GM10248 (cell line): ENCODE data around the gene DNLZ.

Source experiments
- CTCF ChIA-PET: fragments of 300-600 bp; sonication (Branson Sonifier 250); formaldehyde crosslinking; extraction: SDS; loops from one replicate; lab custom pipeline; 2021; ENCODE audit warnings: antibody characterized with exemption; lab: Yijun Ruan, JAX
- POLR2A ChIA-PET: fragments of 350-650 bp; sonication (Branson Sonifier 250); formaldehyde crosslinking; extraction: SDS; loops from one replicate; lab custom pipeline; 2020; ENCODE audit warnings: antibody characterized with exemption; lab: Yijun Ruan, JAX
- DNase-seq: peaks from one replicate; pipeline ENCODE4 v3.0.0; 2012; ENCODE audit errors: extremely low spot score
- CTCF ChIP-seq: IDR thresholded peaks from 2 replicates; pipeline ENCODE4 v1.5.1; 2012; ENCODE audit warnings: mild to moderate bottlenecking, low read depth; ENCODE audit errors: extremely low read depth, missing control alignments, control extremely low read depth

The DNLZ gene

GRCh38 chr9:136383436-136383835 lies 19.9 kb upstream of the DNLZ start:
- DNase-seq, result no peak
- CTCF ChIA-PET, result interaction anchor here (3.0 to 3.2 kb wide), 2 partner anchors 20 to 21 kb away, joined by 7 to 18 read pairs; partner anchors contain the start of gene DNLZ
- no peak for TF ChIP-seq CTCF
- POLR2A ChIA-PET, result no interaction called here

GRCh38 chr9:136381966-136382513 lies 18.5 kb upstream of the DNLZ start:
- no peak for TF ChIP-seq CTCF
- ChIA-PET POLR2A (no interaction called here), CTCF (interaction anchor here (3.2 kb wide), 1 partner anchor 19 kb away, joined by 18 read pairs; the partner anchor contains the start of gene DNLZ)
- DNase-seq, result no peak

- CTCF ChIA-PET, result interaction anchor here (0.7 to 3.2 kb wide), 3 partner anchors 18 to 25 kb away, joined by 3 to 18 read pairs (median 3); partner anchors contain the start of gene DNLZ
- TF ChIP-seq CTCF, result no peak
- POLR2A ChIA-PET, result no interaction called here
- no peak for DNase-seq
Measured at GRCh38 chr9:136381311-136381710, 17.8 kb upstream of the DNLZ start.

GRCh38 chr9:136380381-136380780 lies 16.8 kb upstream of the DNLZ start:
- CTCF ChIA-PET, result interaction anchor here (1.3 to 3.2 kb wide), 2 partner anchors 17 to 26 kb away, joined by 3 to 18 read pairs; partner anchors contain the start of gene DNLZ
- DNase-seq, result no peak
- POLR2A ChIA-PET, result no interaction called here
- no peak for TF ChIP-seq CTCF

GRCh38 chr9:136379891-136380290 lies 16.3 kb upstream of the DNLZ start:
- POLR2A ChIA-PET, result no interaction called here
- no peak for DNase-seq
- CTCF ChIA-PET, result interaction anchor here (1.0 to 3.2 kb wide), 3 partner anchors 16 to 17 kb away, joined by 3 to 18 read pairs (median 3); partner anchors contain the start of gene DNLZ
- no peak for TF ChIP-seq CTCF

DNA sequence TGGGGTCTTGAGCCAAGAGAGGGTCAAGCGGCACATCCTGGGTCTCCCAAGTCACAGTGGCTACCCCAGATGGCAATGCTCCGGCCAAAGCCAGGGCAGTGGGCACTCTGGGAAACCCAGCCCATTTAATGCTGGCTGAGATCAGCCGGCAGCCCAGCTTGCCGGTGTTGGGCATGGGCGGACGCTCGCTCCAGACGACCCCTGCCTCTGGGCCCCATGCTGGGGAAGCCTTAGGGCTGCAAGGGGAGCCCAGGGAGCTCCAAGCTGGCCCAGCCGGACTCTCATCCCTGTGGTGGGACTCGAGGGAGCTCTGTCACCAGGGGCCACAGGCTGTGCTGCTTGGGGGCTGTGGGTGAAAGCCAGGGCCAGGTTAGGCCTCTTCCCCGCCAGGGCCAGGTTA lies 15.9 kb upstream of the DNLZ start:
- DNase-seq, result no peak
- POLR2A ChIA-PET, result no interaction called here
- CTCF ChIA-PET, result interaction anchor here (1.0 to 1.2 kb wide), 2 partner anchors 15 to 16 kb away, joined by 3 read pairs; partner anchors contain the start of gene DNLZ
- no peak for TF ChIP-seq CTCF

DNA sequence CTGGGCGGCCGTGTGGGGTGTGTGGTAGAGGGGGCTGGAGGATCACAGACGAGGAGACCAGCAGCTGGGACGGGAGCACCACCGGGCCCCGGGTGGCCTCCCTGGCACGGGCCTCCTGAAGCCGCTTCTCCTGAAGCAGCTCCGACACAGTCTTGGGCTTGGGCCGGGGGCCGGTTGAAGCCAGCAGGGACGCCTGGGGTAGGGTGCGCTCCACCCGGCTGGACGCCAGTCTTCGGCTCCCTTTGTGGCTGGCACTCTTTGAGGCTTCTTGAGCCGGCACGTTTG lies 15.4 kb upstream of the DNLZ start:
- ChIA-PET CTCF (interaction anchor here (1.0 to 1.2 kb wide), 2 partner anchors 15 to 16 kb away, joined by 3 read pairs; partner anchors contain the start of gene DNLZ), POLR2A (no interaction called here)
- no peak for TF ChIP-seq CTCF
- DNase-seq, result no peak
